Activated T-helper 9 cell treated with anti-CD3 and anti-CD28 coated beads, Interleukin-2, amount 50 U/mL, for 16 hours (primary cell): ENCODE data around the gene ANXA11.
"Not testable (repeated sequence)": the region's sequence is repeated elsewhere in the genome, so short reads cannot be mapped to it uniquely, and the experiment has no call there.

ENCODE experiments used
- DNase-seq: peaks from one replicate; pipeline ENCODE4 v3.0.0-alpha.2; 2020; ENCODE audit warnings: low read depth

The ANXA11 gene

DNA sequence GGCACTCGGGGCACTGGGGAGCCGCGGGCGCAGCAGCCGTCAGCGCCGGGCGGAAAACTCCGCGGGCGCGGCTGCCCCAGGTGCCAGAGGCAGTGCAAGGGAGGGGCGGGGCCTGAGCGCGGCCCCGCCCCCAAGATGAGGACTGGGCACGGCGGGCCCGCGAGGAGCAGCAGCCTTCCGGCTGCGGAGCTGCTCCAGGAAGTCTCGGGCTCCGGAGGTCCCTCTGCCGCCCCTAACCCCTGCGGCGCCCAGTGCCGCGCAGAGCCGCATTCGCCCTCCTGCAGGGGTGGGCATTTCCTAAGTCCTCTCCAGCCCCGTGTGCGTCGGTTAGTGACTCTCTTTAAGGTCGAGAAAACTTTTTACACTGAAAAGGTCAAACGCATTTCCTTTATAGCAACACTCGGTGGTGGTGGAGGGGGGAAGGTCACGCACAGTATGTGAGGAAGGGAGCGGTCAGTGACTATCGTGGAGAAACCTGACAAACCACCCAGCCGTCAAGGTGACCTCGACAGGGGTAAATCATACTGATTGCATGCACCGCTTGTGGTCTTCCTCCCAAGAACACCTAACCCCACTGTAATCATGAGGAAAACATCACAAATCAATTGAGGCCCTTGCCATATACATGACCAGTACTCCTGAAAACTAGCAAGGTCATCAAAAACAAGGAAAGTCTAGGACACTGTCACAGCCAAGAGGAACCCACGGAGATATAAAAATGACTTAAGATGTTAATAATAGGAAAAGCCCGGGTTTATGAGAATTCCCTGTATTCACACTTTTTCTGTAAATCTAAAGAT lies at the start of gene ANXA11:
Gene ANXA11 (minus strand): TSS at position 61 of the 800 bp plus-strand sequence. CDS start 32,676 bp downstream, outside the sequence.
- DNase-seq: peak; percentile 77

DNA sequence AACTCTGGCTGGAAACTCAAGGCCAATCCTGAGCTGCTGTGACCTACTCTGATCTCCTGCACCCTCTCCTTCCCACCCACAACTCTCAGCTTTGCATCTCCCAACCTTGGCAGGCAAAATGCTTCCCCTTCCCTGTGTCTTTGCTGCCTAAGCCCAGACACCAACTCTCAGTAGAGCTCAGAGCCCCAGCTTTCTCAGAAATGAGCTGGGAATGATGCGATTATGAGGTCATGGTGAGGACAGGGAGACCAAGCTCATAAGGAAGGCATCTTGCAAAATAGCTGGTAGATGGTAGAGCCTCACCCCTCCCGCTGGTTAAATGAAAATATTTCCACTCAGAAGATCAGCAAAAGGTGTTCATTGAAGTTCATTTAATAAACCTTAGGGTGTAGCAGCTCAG lies 49.4 kb upstream of the ANXA11 start:
- DNase-seq: not testable (repeated sequence)

GRCh38 chr10:80253963-80254271 lies 48.6 kb upstream of the ANXA11 start:
- DNase-seq: not testable (repeated sequence)

DNA sequence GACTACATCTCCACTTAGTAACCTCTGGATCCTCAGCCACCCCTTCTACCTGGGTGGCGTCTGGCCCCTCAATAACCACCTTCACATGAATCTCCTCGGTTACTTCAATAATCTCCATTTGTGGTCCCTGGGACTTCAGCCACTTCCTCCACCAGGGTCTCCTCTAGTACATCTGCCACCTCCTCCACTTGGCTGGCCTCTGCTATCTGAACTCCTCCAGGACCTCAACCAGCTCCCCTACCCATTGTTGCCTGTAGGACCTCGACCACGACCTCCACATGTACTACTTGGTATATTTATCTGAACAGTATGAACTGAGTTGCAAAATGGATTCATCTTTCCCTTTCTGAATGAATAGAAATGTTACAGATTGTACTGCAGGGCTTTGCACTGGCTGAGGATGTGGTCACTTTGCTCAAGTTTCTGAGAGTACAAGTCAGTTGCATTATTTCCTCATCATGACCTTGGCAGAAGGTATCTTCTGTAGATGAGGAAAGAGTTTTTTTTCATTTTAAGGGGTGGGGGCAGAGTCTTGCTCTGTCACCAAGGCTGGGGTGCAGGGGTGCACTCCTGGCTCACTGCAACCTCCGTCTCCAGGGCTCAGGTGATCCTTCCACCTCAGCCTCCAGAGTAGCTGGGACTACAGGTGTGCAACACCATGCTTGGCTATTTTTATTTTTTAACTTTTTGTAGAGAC lies 48.1 kb upstream of the ANXA11 start:
- no peak for DNase-seq

- no peak for DNase-seq
Observed at GRCh38 chr10:80252296-80252887, 47.1 kb upstream of the ANXA11 start.

DNA sequence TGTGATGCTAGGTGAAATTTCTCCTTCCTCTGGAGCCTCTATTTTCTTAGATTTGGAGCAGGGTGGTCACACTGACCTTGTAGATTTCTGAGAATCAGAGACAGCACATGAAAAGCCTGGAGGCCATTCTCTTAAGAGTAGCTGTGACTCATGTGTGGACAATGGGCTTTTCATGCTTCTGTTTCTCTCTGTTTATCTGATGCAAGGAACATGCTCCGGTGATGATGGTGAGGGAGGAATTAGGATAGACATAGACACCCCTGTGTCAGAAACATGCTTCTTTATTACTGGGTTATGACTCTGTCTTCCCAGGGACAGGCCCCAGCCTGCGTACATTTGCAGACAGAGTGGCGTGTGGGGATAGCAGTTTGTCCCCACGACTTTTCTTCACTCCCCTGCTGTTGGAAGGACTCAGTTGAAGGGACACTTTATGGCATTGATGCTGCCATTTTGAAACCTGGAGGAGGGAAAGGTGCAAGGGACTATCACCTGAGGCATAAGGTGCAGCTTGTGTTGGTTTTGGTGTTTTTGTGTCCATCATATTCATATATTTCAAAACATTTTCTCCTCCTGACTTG lies 46.5 kb upstream of the ANXA11 start:
- not testable (repeated sequence) for DNase-seq

GRCh38 chr10:80250399-80250798 lies 45.1 kb upstream of the ANXA11 start:
- DNase-seq: not testable (repeated sequence)

- not testable (repeated sequence) for DNase-seq
Observed at GRCh38 chr10:80249906-80250305, 44.6 kb upstream of the ANXA11 start.

GRCh38 chr10:80247611-80248010 lies 42.3 kb upstream of the ANXA11 start:
- not testable (repeated sequence) for DNase-seq

DNA sequence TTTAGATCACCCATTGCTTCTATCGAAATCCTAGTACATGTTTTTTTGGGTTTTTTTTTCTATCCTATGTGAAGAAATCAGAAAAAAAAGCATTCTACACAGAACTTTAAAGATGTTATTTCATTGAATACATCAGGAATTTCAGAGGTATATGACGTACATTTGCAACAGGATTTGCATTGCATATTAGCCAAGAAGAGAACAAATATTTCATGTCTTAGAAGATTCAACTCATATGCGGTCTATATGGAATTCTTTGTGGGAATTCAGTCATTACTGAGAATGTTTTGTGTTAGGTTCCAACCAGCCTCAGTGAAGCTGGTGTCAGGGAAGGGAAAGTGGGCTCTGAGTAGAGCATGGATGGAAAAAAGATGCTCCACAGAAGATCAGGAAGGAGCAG lies 39.0 kb upstream of the ANXA11 start:
- DNase-seq: not testable (repeated sequence)

DNA sequence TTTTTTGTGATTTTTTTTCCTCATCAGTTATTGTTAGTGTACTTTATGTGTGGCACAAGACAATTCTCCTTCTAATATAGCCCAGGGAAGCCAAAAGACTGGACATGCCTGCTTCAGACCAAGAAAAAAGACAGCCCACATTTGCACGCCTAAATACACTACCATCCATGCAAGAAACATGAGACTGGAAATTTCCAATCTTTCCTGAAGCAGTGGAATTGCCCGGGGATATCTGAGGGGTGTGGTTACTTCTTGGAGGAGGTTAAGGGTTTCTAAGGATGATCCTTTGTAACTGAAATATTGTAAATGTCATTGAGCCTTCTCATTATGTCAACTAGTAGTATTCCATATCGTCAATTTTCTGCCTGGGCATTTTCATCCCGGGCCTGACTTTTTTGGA lies 37.0 kb upstream of the ANXA11 start:
- not testable (repeated sequence) for DNase-seq

GRCh38 chr10:80236457-80236856 lies 31.1 kb upstream of the ANXA11 start:
- DNase-seq: not testable (repeated sequence)

GRCh38 chr10:80234331-80235235 lies 29.2 kb upstream of the ANXA11 start:
- not testable (repeated sequence) for DNase-seq

DNA sequence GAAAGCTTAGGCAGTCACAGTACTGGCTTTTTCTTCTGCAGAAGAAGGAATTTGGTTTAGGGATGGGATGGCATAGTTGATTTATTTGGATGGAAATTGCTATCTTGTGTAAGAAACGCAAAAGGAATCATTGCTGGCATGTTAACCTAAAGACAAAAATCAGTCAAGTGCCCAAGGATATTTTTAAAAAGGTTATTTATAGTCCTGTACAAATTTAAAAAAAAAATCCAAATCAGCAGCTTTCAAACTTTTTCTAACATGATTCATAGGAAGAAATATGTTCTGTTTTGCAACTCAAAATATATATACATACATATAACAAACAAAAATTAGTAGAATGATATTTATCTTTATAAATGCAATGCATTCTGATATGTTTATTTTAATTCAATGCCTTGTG lies 28.5 kb upstream of the ANXA11 start:
- DNase-seq: not testable (repeated sequence)

GRCh38 chr10:80226723-80227122 lies 21.4 kb upstream of the ANXA11 start:
- DNase-seq: not testable (repeated sequence)

- DNase-seq: not testable (repeated sequence)
Observed at GRCh38 chr10:80223031-80223419, 17.7 kb upstream of the ANXA11 start.

GRCh38 chr10:80218878-80219277 lies 13.5 kb upstream of the ANXA11 start:
- DNase-seq: not testable (repeated sequence)

- not testable (repeated sequence) for DNase-seq
Observed at GRCh38 chr10:80214368-80214982, 9.1 kb upstream of the ANXA11 start.

DNA sequence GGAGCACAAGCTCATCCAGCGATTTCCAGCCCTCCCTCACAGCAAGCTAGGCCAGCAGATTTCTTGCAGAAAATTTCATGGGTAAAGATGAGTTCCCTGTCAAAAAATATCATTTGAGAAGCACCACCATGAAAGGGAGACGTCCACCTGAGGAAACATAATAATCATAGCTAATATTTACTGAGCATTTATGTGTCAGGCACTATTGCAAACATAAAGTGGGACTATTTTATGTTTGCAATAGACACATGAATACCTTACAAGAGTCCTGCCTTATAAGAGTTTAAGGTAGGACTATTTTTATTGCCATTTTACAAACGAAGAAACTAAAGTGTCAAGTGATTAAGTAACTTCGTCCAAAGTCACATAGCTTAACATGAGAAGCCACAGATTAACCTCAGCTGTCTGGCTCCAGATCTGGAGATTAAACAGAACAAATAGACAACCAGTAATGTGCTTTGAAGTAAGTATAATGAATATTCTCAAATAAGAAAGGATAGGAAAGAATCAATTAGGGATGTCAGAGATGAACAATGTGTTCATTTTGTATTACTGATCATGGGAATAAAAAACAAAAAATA lies 7.3 kb upstream of the ANXA11 start:
- not testable (repeated sequence) for DNase-seq

DNA sequence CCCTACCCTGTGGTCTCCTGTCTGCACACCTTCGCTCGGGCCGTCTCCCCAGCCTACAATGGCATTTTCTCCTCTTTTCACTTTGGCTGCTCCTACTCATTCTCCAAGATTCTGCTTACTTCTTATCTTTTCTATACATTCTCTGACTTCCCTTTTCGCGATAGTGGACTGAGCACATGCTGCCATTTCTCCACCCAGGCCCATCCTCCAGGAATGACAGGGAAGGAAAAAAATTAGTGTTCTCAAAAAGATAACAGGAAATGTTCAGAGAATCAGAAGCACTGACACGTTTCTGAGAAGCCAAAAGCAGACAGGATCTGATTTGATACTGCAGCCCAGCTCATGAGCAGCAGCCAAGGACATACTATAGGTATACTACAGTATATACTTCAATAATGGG lies 6.4 kb upstream of the ANXA11 start:
- DNase-seq: no peak

GRCh38 chr10:80210259-80210658 lies 4.9 kb upstream of the ANXA11 start:
- DNase-seq: no peak
